Measurements from ENCODE around the gene CAMK2G. TPM values are rescaled to one million over a fixed set of nuclear protein-coding genes. Genes with fewer than 3 reads are reported as not detected.

Gene CAMK2G
- total and polyA plus RNA-seq, 2 experiments from 2014 or later = 30.6 to 34.1 TPM

GRCh38 chr10:73810735-73811465 is 63.5 kb downstream of the CAMK2G start:
- Mint-ChIP-seq H3K27me3 (ENCODE audit: insufficient read depth, low read depth, poor library complexity) (peaks cover 18% of the 10 kb centered on the region), H3K27ac (no peak overlapping the region), H3K4me3 (peak overlapping the region; percentile 79), H3K4me1 (peaks cover 13% of the 10 kb centered on the region), H3K9me3 (no peaks in the 10 kb centered on the region), H3K36me3 (ENCODE audit: low read depth) (peaks cover 38% of the 10 kb centered on the region)
- Histone ChIP-seq H3K4me3 (peak overlapping the region; percentile 84), H3K4me2 (peak overlapping the region; percentile 84), H4K20me1 (replicated peaks; ENCODE audit: insufficient read depth) (peaks cover 14% of the 10 kb centered on the region), H3F3A (replicated peaks; ENCODE audit: low read depth) (0 out of 2 replicates have a peak, but pooled peaks cover 13% of the 10 kb centered on the region), H3K4me1 (ENCODE audit: insufficient read depth) (peaks cover 7% of the 10 kb centered on the region), H3K27me3 (ENCODE audit: insufficient read depth) (no peaks in the 10 kb centered on the region), H2AFZ (peak overlapping the region; percentile 87), H3K79me2 (replicated peaks; ENCODE audit: insufficient read depth) (no peaks in the 10 kb centered on the region), H3K36me3 (ENCODE audit: insufficient read depth) (peaks cover 3% of the 10 kb centered on the region; the same call in 1 of the 2 replicates), H3K9me2 (ENCODE audit: insufficient read depth) (no peaks in the 10 kb centered on the region), H3K27ac (ENCODE audit: low read depth) (no peak overlapping the region)
- TF ChIP-seq STAT1 (IDR thresholded peaks at IDR 0.05; ENCODE audit: unreplicated experiment) (no peak), JUNB (IDR thresholded peaks at IDR 0.05; ENCODE audit: unreplicated experiment) (no peak), EZH2phosphoT487 (IDR thresholded peaks at IDR 0.05; ENCODE audit: unreplicated experiment) (no peak), CTCF (conservative IDR thresholded peaks at IDR 0.05; ENCODE audit: low read depth in 2 of 2) (no peak), NANOG (IDR thresholded peaks at IDR 0.05; ENCODE audit: borderline replicate concordance) (no peak), ETS1 (IDR thresholded peaks at IDR 0.05) (no peak), CREB1 (CRISPR knock-in tag; IDR thresholded peaks at IDR 0.05; ENCODE audit: low read depth) (no peak), ZNF114 (CRISPR knock-in tag; IDR thresholded peaks at IDR 0.05) (no peak), EZH2 (IDR thresholded peaks at IDR 0.05; ENCODE audit: low read depth, unreplicated experiment) (no peak), POLR2AphosphoS5 (IDR thresholded peaks at IDR 0.05; ENCODE audit: low read depth) (no peak), REST (IDR thresholded peaks at IDR 0.05; ENCODE audit: unreplicated experiment) (no peak), ZNF331 (CRISPR knock-in tag; IDR thresholded peaks at IDR 0.05; ENCODE audit: low read depth) (no peak)
- TF ChIP-seq, protein P1, sequence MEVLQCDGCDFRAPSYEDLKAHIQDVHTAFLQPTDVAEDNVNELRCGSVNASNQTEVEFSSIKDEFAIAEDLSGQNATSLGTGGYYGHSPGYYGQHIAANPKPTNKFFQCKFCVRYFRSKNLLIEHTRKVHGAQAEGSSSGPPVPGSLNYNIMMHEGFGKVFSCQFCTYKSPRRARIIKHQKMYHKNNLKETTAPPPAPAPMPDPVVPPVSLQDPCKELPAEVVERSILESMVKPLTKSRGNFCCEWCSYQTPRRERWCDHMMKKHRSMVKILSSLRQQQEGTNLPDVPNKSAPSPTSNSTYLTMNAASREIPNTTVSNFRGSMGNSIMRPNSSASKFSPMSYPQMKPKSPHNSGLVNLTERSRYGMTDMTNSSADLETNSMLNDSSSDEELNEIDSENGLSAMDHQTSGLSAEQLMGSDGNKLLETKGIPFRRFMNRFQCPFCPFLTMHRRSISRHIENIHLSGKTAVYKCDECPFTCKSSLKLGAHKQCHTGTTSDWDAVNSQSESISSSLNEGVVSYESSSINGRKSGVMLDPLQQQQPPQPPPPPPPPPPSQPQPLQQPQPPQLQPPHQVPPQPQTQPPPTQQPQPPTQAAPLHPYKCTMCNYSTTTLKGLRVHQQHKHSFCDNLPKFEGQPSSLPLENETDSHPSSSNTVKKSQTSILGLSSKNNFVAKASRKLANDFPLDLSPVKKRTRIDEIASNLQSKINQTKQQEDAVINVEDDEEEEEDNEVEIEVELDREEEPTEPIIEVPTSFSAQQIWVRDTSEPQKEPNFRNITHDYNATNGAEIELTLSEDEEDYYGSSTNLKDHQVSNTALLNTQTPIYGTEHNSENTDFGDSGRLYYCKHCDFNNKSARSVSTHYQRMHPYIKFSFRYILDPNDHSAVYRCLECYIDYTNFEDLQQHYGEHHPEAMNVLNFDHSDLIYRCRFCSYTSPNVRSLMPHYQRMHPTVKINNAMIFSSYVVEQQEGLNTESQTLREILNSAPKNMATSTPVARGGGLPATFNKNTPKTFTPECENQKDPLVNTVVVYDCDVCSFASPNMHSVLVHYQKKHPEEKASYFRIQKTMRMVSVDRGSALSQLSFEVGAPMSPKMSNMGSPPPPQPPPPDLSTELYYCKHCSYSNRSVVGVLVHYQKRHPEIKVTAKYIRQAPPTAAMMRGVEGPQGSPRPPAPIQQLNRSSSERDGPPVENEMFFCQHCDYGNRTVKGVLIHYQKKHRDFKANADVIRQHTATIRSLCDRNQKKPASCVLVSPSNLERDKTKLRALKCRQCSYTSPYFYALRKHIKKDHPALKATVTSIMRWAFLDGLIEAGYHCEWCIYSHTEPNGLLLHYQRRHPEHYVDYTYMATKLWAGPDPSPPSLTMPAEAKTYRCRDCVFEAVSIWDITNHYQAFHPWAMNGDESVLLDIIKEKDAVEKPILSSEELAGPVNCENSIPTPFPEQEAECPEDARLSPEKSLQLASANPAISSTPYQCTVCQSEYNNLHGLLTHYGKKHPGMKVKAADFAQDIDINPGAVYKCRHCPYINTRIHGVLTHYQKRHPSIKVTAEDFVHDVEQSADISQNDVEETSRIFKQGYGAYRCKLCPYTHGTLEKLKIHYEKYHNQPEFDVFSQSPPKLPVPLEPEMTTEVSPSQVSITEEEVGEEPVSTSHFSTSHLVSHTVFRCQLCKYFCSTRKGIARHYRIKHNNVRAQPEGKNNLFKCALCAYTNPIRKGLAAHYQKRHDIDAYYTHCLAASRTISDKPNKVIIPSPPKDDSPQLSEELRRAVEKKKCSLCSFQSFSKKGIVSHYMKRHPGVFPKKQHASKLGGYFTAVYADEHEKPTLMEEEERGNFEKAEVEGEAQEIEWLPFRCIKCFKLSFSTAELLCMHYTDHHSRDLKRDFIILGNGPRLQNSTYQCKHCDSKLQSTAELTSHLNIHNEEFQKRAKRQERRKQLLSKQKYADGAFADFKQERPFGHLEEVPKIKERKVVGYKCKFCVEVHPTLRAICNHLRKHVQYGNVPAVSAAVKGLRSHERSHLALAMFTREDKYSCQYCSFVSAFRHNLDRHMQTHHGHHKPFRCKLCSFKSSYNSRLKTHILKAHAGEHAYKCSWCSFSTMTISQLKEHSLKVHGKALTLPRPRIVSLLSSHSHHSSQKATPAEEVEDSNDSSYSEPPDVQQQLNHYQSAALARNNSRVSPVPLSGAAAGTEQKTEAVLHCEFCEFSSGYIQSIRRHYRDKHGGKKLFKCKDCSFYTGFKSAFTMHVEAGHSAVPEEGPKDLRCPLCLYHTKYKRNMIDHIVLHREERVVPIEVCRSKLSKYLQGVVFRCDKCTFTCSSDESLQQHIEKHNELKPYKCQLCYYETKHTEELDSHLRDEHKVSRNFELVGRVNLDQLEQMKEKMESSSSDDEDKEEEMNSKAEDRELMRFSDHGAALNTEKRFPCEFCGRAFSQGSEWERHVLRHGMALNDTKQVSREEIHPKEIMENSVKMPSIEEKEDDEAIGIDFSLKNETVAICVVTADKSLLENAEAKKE (CRISPR knock-in tag; IDR thresholded peaks at IDR 0.05) = no peak
- ATAC-seq = peak; percentile 38
- DNase-seq (ENCODE audit: low spot score) = peak; percentile 66

Measured in GM23338 (cell line).